ENCODE data around the gene TAAR5.
"Not testable (repeated sequence)": the region's sequence is repeated elsewhere in the genome, so short reads cannot be mapped to it uniquely, and the experiment has no call there.

The TAAR5 gene, protein sequence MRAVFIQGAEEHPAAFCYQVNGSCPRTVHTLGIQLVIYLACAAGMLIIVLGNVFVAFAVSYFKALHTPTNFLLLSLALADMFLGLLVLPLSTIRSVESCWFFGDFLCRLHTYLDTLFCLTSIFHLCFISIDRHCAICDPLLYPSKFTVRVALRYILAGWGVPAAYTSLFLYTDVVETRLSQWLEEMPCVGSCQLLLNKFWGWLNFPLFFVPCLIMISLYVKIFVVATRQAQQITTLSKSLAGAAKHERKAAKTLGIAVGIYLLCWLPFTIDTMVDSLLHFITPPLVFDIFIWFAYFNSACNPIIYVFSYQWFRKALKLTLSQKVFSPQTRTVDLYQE

GRCh38 chr6:132589454-132589853, at the start of gene TAAR5:
Gene TAAR5, minus strand, starts transcription at chr6:132589741. Its CDS starts 55 bp downstream, at chr6:132589686.
- DNase-seq, result no peak

DNA sequence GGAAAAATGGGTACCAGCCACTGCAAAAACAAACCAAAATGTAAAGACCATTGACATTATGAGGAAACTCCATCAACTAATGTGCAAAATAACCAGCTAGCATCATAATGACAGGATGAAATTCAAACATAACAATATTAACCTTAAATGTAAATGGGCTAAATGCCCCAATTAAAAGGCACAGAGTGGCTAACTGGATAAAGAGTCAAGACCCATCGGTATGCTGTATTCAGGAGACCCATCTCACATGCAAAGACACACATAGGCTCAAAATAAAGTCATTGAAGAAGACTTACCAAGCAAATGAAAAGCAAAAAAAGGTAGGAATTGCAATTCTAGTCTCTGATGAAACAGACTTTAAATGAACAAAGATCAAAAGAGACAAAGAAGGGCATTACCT, 47.6 kb upstream of the TAAR5 start:
- DNase-seq, result not testable (repeated sequence)

DNA sequence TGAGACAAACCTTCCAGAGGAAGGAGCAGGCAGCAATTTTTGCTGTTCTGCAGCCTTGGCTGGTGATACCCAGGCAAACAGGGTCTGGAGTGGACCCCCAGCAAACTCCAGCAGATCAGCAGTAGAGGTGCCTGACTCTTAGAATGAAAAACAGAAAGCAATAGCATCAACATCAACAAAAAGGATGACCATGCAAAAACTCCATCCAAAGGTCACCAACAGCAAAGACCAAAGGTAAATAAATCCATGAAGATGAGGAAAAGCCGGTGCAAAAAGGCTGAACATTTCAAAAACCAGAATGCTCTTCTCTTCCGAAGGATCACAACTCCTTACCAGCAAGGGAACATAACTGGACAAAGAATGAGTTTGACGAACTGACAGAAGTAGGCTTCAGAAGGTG, 46.4 kb upstream of the TAAR5 start:
- not testable (repeated sequence) for DNase-seq

DNA sequence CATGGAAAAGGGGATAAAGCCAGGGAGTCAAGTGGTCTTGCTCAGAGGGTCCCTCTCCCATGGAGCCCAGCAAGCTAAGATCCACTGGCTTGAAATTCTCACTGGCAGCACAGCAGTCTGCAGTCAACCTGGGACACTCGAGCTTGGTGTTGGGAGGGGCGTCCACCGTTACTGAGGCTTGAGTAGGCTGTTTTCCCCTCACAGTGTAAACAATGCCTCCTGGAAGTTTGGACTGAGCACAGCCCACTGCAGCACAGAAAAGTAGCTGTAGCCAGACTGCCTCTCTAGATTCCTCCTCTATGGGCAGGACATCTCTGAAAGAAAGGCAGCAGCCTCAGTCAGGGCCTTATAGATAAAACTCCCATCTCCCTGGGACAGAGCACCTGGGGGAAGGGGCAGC, 45.7 kb upstream of the TAAR5 start:
- DNase-seq, result not testable (repeated sequence)

GRCh38 chr6:132634796-132635195, 45.3 kb upstream of the TAAR5 start:
- no peak for DNase-seq

DNA sequence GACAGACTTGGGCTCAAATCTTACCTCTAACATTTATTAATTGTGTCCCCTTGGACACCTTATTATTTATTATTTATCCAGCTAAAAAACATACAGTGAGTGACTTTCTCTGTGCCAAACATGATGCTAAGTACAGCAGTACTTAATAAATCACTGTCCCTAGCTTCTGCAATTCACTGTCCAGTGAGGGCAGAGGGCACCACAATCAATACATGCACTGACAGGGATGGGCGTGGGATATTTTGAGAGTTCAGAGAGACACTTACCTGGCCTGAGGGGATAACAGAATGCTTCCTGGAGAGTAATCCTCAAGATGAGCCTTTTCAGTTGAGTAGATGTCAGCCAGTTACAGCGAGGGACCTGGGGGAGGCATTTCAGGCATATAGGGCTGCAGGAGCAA, 43.8 kb upstream of the TAAR5 start:
- no peak for DNase-seq

- no peak for DNase-seq
Measured at GRCh38 chr6:132624175-132624574, 34.6 kb upstream of the TAAR5 start, which contains the start of gene TAAR2. Gene TAAR2, minus strand, starts transcription at chr6:132624275. Its CDS starts 0 bp downstream, at chr6:132624275.

DNA sequence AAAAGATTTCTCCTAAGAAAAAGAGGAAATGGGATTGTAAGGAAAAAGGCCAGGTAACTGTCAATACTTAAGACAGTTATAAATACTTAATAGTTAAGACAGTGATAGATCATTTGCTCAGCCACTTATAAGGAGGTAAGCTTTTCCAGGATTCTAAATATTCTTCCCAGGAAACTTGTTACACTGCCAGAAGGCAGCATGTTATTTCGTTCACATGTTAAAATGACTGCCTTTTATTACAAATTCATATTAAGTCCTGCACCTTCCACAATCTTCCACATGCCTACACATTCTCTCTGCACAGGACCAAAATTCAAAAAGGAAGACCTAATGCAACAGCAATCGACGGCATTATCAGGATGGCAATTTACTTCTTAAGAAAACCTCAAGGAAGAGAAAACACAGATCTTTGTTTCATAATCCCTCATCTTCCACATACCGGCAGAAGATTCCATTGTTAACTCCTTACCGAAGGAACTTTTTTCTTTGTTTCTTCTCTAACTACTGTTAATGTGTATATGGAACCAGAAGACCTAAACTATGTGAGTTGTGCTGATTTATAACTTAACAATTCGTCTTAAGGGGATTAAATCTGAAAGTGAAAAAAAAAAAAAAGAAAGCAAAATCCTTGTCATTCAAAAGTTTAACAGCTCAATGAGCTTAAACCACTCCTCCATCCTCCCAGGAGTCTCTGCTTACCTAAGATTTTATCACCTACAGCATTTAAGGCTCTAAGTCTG, 33.7 kb upstream of the TAAR5 start:
- DNase-seq, result no peak

DNA sequence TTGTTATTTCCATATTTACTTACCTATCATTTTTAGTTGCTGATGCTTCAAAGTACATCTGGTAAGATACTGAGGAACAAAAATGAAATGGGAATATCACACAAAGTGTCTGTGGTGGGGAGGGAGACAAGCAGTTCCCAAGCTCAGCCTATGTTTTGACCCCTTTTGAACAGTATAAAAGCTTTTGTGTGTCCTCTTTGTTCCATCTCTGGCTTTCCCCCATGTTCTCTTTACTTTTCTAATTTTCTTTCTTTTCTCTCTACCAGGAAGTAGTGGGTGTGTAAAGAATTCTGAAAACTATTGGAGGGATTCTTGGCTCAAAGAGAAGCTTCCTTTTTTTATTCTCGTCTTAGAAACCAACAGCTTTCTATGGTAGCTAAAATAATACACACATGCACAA, 27.1 kb upstream of the TAAR5 start:
- no peak for DNase-seq

- no peak for DNase-seq
Measured at GRCh38 chr6:132614554-132614953, 25.0 kb upstream of the TAAR5 start.

GRCh38 chr6:132612449-132613108, 23.0 kb upstream of the TAAR5 start:
- DNase-seq, result no peak

GRCh38 chr6:132611616-132612015, 22.1 kb upstream of the TAAR5 start:
- no peak for DNase-seq

DNA sequence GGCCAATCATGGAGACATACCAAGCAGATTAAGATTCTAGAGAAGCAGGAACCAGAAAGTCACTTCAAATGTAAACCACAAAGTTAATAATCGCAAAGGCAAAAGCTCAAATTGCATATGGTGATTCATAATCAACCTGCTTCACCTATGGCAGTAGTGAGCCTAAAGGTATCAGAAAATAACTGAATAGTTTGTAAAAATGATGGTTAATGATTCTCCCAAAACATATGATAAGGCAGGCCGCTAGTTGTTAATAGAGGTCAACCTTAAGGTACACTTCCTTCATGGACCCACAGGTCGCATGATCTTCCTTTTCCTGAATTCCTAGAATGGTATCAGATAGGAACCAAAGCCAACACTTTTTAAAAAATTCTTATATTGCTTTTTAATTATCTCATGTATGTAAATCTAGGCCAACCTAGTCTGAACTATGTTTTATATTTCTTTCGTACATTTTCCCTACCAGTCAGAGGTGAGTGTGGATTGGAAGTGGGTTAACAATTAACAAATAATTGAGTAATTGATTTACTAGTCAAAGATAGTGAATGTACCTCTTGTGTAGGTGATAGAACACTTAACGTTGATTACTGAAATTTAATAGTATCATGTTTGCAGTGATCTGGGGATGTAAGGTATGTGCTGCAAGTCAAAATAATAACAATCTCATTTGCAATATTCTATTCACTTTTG, 18.1 kb upstream of the TAAR5 start:
- DNase-seq, result no peak

- DNase-seq, result no peak
Measured at GRCh38 chr6:132604635-132605152, 15.2 kb upstream of the TAAR5 start.

- not testable (repeated sequence) for DNase-seq
Measured at GRCh38 chr6:132600900-132601299, 11.4 kb upstream of the TAAR5 start.

DNA sequence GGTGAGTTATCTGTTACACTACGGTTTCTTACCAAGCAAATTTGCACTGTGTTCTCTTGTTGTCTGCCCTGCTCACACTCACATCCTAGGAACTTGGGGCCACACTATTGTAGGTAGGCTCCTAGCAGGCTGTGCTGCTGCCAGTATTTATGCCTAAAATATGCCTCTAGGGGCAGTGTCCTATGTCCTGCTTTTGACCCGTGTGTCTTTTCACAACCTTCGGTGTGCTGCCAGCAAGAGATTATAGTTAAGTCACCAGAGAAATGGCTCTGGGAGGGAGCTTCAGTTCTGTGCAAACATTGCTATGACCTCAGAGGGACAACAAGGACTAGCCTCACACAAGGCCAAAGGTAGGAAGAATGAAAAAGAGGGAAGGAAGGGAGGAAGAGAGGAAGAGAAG, 8.9 kb upstream of the TAAR5 start:
- DNase-seq, result no peak

- DNase-seq, result no peak
Measured at GRCh38 chr6:132596201-132596600, 6.7 kb upstream of the TAAR5 start.

DNA sequence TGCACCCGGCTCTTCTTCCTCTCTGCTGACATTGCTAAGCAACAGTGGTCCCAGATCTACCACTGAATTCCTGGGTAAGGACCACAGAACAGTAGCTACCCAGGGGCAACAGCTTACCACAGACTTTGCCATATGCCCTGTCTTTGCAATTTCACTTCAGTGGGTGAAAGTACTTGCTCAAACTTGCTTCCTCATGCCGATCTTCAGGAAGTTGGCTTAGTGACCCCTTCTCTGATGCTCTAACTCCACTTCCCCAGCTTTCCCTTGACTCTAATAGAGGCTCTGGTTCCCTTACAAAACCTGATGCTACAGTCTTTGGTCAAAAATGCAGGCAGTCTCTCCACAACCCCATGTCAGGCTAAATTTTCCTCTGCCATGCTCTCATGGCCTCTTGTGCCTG, 3.3 kb upstream of the TAAR5 start:
- DNase-seq, result no peak

GRCh38 chr6:132590362-132590761, 821 bp upstream of the TAAR5 start:
- DNase-seq, result no peak

DNA sequence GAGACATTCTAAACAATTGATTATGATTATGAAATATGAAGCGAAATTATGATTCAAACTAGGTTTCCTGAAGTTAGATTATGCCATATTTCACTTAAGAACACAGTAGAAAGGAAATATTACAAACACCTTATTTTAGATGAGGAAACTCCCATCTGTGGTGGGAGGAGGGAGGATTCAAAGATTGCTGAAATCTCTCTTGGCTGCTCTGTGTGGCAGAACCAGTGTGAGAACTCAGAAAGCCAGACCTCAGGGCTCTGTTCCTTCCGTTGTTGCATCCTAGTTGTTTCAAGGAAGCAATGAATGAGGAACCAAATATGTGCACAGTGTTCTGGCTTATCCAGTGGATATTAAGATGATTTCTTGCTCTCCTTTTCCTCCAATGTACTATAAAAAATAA, 2.1 kb downstream of the TAAR5 start:
- no peak for DNase-seq

DNA sequence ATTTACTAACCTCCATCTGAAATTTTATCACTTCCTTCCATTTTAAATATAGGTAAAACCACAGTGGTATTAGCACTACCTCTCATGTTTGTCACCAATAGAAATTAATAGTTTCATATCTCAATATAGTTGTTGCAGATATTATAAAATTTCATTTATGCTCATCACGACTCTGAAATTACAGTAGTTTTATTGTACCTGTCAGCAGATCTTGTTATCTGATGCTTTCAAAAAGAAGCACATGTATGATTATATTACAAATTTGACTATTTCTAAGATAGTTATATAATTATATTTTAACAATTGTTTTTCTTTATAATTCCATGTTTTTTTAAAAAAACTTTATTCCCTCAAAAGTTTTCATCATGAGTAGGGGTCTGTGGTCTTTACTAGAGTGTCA, 4.8 kb downstream of the TAAR5 start:
- DNase-seq, result no peak

- DNase-seq, result no peak
Measured at GRCh38 chr6:132571774-132572173, 17.8 kb downstream of the TAAR5 start.

DNA sequence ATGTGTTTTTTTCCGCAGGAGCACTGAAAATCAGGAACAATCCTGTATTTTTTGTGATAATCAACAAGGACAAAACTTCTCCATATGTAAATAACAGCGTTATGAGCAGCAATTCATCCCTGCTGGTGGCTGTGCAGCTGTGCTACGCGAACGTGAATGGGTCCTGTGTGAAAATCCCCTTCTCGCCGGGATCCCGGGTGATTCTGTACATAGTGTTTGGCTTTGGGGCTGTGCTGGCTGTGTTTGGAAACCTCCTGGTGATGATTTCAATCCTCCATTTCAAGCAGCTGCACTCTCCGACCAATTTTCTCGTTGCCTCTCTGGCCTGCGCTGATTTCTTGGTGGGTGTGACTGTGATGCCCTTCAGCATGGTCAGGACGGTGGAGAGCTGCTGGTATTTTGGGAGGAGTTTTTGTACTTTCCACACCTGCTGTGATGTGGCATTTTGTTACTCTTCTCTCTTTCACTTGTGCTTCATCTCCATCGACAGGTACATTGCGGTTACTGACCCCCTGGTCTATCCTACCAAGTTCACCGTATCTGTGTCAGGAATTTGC, 19.2 kb downstream of the TAAR5 start, which contains the start of gene TAAR6:
Gene TAAR6, plus strand, starts transcription at position 102 of the 557 bp plus-strand sequence. Its CDS starts 0 bp downstream, at position 102.
- DNase-seq, result no peak
